OCI-LY1 (cell line): Measurements from ENCODE around the gene NWD2.

Experiments
- H2AFZ ChIP-seq: fragments of 200-600 bp; sonication (generic), shearing (Covaris generic); 2 replicates; pipeline ENCODE4 v1.6.0; 2014; ENCODE audit warnings: antibody characterized with exemption, mild to moderate bottlenecking, low read length
- H3F3A ChIP-seq: fragments of 200-600 bp; sonication (generic), shearing (Covaris generic); 2 replicates; pipeline ENCODE4 v1.6.0; 2014; ENCODE audit warnings: mild to moderate bottlenecking, antibody characterized with exemption, low read length, moderate library complexity; ENCODE audit not compliant: insufficient read depth
- H3K27ac ChIP-seq: fragments of 200-600 bp; sonication (generic); 2 replicates; pipeline ENCODE4 v1.5.1; 2014; ENCODE audit warnings: low read length, mixed run types, mild to moderate bottlenecking, low read depth; ENCODE audit not compliant: poor library complexity, severe bottlenecking
- H3K27me3 ChIP-seq: fragments of 200-600 bp; sonication (generic); 2 replicates; pipeline ENCODE4 v1.6.0; 2014; ENCODE audit warnings: antibody characterized with exemption, mild to moderate bottlenecking, low read length, moderate library complexity; ENCODE audit not compliant: insufficient read depth
- H3K36me3 ChIP-seq: fragments of 200-600 bp; sonication (generic); 2 replicates; pipeline ENCODE4 v1.6.1; 2014; ENCODE audit warnings: mild to moderate bottlenecking, antibody characterized with exemption, low read length, moderate library complexity, mixed read lengths; ENCODE audit not compliant: insufficient read depth
- H3K4me1 ChIP-seq: fragments of 200-600 bp; sonication (generic); 2 replicates; pipeline ENCODE4 v1.5.1; 2014; ENCODE audit warnings: mild to moderate bottlenecking, low read length, moderate library complexity; ENCODE audit not compliant: insufficient read depth, severe bottlenecking
- H3K4me2 ChIP-seq: fragments of 200-600 bp; sonication (generic), shearing (Covaris generic); 2 replicates; pipeline ENCODE4 v1.6.1; 2014; ENCODE audit warnings: low read length
- H3K4me3 ChIP-seq: fragments of 200-600 bp; sonication (generic); 2 replicates; pipeline ENCODE4 v1.5.1; 2014; ENCODE audit warnings: low read length, low read depth, mild to moderate bottlenecking, mixed read lengths; ENCODE audit not compliant: poor library complexity, severe bottlenecking
- H3K79me2 ChIP-seq: fragments of 200-600 bp; shearing (Covaris generic); 2 replicates; pipeline ENCODE4 v1.6.1; 2016; ENCODE audit warnings: mixed run types, low read length, mixed read lengths; ENCODE audit not compliant: insufficient read depth
- H3K9ac ChIP-seq: fragments of 200-600 bp; sonication (generic), shearing (Covaris generic); 2 replicates; pipeline ENCODE4 v1.6.1; 2014; ENCODE audit warnings: mild to moderate bottlenecking, low read length, mixed read lengths
- H3K9me2 ChIP-seq: fragments of 200-600 bp; sonication (generic), shearing (Covaris generic); 2 replicates; pipeline ENCODE4 v1.6.1; 2014; ENCODE audit warnings: low read depth, mild to moderate bottlenecking, low read length, mixed read lengths
- H3K9me3 ChIP-seq: fragments of 200-600 bp; shearing (Covaris generic); 2 replicates; pipeline ENCODE4 v1.6.1; 2014; ENCODE audit warnings: low read length, mixed read lengths
- H4K20me1 ChIP-seq: fragments of 200-600 bp; sonication (generic), shearing (Covaris generic); 2 replicates; pipeline ENCODE4 v1.6.0; 2016; ENCODE audit warnings: mild to moderate bottlenecking, low read length; ENCODE audit not compliant: insufficient read depth
- CTCF ChIP-seq: fragments of 200-600 bp; sonication (generic), shearing (Covaris generic); IDR thresholded peaks from 2 replicates; pipeline ENCODE4 v1.5.1; 2017; ENCODE audit warnings: mild to moderate bottlenecking, antibody characterized with exemption, low read length, moderate library complexity, mixed read lengths
- EZH2 ChIP-seq: fragments of 200-600 bp; sonication (generic), shearing (Covaris generic); IDR thresholded peaks from 2 replicates; pipeline ENCODE4 v1.8.0; 2017; ENCODE audit warnings: borderline replicate concordance, mixed run types, mild to moderate bottlenecking, antibody characterized with exemption, low read length, moderate library complexity, mixed read lengths

NWD2 gene

GRCh38 chr4:37305984-37306383 lies 61.4 kb downstream of the NWD2 start:
- Histone ChIP-seq H3K36me3 (no peaks in the 10 kb centered on the region), H2AFZ (no peak overlapping the region), H3K4me2 (no peak overlapping the region), H3K9me3 (no peaks in the 10 kb centered on the region), H3K9me2 (no peaks in the 10 kb centered on the region), H3K4me1 (no peaks in the 10 kb centered on the region), H3K27ac (no peak overlapping the region), H3K4me3 (no peak overlapping the region), H3K9ac (no peak overlapping the region), H3K79me2 (no peaks in the 10 kb centered on the region), H3F3A (no peaks in the 10 kb centered on the region), H4K20me1 (no peaks in the 10 kb centered on the region), H3K27me3 (no peaks in the 10 kb centered on the region)
- no peak for TF ChIP-seq CTCF
- TF ChIP-seq EZH2: no peak

GRCh38 chr4:37317104-37317643 lies 72.6 kb downstream of the NWD2 start:
- H3K4me1 ChIP-seq: no peaks in the 10 kb centered on the region
- no peak for TF ChIP-seq EZH2
- no peak for TF ChIP-seq CTCF
- H3K9me3 ChIP-seq: no peaks in the 10 kb centered on the region
- no peak overlapping the region for H3K9ac ChIP-seq
- H3K27me3 ChIP-seq: no peaks in the 10 kb centered on the region
- H3K9me2 ChIP-seq: no peaks in the 10 kb centered on the region
- H3K27ac ChIP-seq: no peak overlapping the region
- no peaks in the 10 kb centered on the region for H3K36me3 ChIP-seq
- no peak overlapping the region for H2AFZ ChIP-seq
- H4K20me1 ChIP-seq: no peaks in the 10 kb centered on the region
- no peak overlapping the region for H3K4me2 ChIP-seq
- H3K4me3 ChIP-seq: no peak overlapping the region
- H3F3A ChIP-seq: no peaks in the 10 kb centered on the region
- no peaks in the 10 kb centered on the region for H3K79me2 ChIP-seq

GRCh38 chr4:37320513-37321235 lies 76.1 kb downstream of the NWD2 start:
- Histone ChIP-seq H3K4me1 (no peaks in the 10 kb centered on the region), H3F3A (no peaks in the 10 kb centered on the region), H3K4me2 (no peak overlapping the region), H3K27ac (no peak overlapping the region), H3K9me3 (no peaks in the 10 kb centered on the region), H2AFZ (no peak overlapping the region), H3K36me3 (no peaks in the 10 kb centered on the region), H4K20me1 (no peaks in the 10 kb centered on the region), H3K9me2 (no peaks in the 10 kb centered on the region), H3K79me2 (no peaks in the 10 kb centered on the region), H3K27me3 (no peaks in the 10 kb centered on the region), H3K9ac (no peak overlapping the region), H3K4me3 (no peak overlapping the region)
- TF ChIP-seq CTCF (no peak), EZH2 (no peak)
